HG03571 (cell line): ENCODE results near the gene ZFAND2B.
"Not testable (repeated sequence)": the region's sequence is repeated elsewhere in the genome, so short reads cannot be mapped to it uniquely, and the experiment has no call there.

Source experiments
- ATAC-seq: cut with Tn5 transposase; IDR thresholded peaks from one replicate; pipeline ENCODE4 v1.9.1; 2021; ENCODE audit not compliant: unreplicated experiment

ZFAND2B gene

DNA sequence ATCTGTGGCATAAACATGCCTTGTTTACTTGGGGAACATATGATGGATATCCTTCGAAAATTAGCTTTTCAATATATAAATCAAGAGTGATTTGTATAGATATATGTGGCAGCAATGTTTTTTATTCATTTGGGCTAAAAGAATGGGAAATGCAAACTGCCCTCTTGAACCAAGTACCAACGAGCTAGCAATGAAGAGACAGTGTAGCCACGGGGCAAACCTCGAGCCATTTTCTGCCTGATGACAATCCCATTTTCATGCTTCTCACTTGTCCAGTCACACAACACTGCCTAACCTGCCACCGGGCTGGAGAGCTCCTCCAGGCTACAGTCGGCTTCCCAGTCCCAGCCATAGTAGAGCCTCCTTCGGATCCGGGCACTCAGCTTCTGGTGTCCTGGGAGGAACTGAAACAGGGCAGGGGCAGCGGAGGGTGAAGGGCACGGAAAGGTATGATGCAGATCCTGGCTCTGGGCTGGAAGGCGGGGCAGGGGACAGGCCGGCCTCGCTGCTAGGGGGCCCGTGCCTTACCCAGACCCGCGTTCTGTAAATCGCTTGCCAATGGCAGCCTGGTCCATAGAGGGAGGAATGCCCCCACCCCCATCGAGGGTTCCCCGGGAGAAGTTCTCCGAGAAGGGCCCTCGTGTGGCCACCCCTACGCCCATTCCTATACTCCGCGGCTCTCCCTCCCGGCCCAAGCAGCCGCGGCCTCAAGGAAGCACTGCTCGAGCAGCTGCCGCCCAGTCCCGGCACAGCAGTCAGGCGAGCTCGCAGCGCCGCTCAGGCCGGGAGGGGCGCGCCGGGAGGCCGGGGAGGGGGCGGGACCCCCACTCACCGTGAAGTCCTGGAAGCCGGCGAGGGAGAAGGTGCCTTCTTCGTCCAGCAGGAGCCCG is 30.4 kb upstream of the ZFAND2B start:
- peak; percentile 21 for ATAC-seq

DNA sequence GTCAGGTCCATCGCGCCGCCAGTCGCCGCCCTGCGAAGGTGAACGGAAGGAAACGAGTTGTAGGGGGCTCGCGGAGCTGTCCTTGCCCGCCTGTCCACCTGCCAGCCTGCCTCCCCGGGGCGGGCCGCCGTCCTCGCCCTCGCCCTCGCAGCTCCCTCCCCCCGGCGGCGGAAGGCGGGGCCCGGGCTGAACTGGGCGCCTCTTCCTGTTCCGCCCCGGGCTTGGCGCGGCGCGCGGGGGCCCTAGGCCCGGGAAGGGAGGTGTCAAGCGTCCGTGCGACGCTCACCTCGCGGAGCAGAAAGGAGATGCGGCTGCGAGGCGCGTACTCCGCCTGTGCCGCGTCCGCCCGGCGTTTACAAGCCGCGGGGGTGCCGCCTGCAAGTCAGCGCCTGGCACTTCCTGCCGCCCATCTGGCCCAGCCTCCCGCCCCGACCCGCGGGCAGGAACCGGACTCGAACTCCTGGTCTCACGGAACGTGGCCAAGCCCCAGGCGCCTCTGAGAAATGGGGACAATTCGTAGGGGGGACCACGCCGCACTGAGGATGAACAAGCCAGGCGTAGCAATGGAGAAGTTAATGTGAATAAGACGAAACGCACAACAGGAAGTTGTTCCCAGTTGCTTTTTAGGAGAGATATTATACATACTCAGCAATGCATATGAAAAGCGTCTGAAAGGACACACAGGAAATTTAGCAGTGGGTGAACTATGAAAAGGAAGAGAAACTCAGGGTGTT is 29.6 kb upstream of the ZFAND2B start, which contains the start of gene CNPPD1:
Gene CNPPD1, minus strand, starts transcription at position 108 of the 734 bp plus-strand sequence. Its CDS starts 97 bp downstream, at position 11.
- peak; percentile 65 for ATAC-seq

- ATAC-seq = peak; percentile 37
These were observed 28.8 kb upstream of the ZFAND2B start, which contains the start of gene RETREG2 for GRCh38 chr2:219177552-219178376. Gene RETREG2 (plus strand): TSS chr2:219178275. CDS start chr2:219178353, 78 bp downstream.

DNA sequence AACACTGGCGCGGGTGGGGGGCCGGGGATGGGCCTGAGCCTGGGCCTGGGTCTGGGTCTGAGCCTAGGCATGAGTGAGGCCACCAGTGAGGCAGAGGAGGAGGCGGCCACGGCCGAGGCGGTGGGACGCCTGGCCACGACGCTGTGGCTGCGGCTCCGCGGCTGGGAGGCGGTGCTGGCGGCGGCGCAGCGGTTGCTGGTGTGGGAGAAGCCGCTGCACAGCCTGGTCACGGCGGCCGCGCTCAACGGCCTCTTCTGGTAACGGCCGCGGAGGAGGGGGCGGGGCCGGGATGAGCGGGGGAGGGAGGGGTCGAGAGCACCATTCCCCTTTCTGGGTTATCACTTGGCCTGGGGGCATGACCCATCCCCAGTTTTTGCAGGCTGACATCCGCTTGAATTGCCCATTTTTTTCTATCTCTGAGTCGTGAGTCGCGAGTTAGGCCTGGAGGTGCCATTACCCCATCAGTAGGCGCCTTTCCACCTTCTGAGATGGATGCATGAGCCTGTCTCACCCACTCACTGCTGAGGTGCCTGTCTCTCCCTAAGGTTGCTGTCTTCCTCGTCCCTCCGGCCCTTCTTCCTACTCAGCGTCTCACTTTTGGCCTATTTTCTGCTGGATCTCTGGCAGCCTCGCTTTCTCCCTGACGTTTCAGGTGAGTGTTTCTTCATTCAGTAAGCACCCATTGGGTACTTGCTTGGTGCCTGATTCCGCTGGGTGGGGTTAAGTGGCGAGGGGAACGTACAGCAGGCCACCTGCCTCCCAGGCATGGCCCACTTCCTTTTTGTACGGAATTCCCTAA is 28.0 kb upstream of the ZFAND2B start:
- ATAC-seq = peak; percentile 15

GRCh38 chr2:219179601-219180465 is 26.7 kb upstream of the ZFAND2B start:
- ATAC-seq = no peak

- ATAC-seq = no peak
These were observed 25.6 kb upstream of the ZFAND2B start for GRCh38 chr2:219180961-219181360.

GRCh38 chr2:219181531-219181930 is 25.1 kb upstream of the ZFAND2B start:
- ATAC-seq = no peak

- ATAC-seq = no peak
These were observed 24.0 kb upstream of the ZFAND2B start for GRCh38 chr2:219182331-219183150.

- ATAC-seq = no peak
These were observed 23.3 kb upstream of the ZFAND2B start for GRCh38 chr2:219183151-219183772.

- no peak for ATAC-seq
These were observed 22.5 kb upstream of the ZFAND2B start for GRCh38 chr2:219184121-219184520.

DNA sequence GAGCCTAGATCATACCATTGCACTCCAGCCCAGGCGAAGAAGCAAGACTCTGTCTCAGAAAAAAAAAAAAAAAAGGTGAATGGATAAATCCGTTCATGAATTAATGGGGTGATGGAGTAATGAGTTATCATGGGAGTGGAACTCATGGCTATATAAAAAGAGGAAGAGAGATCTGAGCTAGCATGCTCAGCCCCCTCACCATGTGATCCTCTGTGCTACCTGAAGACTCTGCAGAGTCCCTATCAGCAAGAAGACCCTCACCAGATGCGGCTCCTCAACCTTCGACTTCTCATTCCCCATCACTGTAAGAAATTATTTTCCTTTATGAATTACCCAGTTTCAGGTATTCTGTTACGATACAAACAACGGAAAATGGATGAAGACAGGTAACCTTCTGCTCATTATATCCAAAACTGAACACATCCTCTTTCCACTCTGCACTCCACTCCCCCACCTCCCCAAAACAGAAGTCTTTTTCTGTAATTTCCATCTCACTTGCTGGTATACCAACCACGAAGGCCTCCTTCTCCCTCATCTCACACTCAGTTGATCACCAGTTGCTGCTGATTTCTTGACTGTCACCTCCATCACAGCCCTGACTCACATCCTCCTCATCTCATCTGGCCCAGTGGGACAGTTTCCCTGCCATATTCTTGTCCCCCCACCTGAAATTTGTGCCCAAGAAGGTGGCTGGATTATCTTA is 19.7 kb upstream of the ZFAND2B start:
- no peak for ATAC-seq

DNA sequence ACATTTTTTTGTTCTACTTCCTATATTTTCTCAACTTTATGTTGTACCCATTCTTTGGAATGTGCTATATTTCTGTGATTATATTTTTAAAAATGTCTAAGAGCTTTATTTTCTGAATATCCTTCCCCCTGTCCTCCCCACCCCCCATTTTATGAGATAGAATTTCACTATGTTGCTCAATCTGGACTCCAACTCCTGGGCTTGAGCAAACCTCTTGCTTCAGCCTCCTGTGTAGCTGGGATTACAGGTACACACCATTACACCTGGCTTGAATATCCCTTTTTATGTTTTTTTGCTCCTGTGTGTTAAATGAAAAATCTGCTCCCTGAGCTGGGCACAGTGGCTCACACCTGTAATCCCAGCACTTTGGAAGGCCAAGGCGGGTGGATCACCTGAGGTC is 9.2 kb upstream of the ZFAND2B start:
- ATAC-seq = no peak

GRCh38 chr2:219198974-219199373 is 7.6 kb upstream of the ZFAND2B start:
- ATAC-seq = no peak

- no peak for ATAC-seq
These were observed 6.9 kb upstream of the ZFAND2B start for GRCh38 chr2:219199470-219200211.

DNA sequence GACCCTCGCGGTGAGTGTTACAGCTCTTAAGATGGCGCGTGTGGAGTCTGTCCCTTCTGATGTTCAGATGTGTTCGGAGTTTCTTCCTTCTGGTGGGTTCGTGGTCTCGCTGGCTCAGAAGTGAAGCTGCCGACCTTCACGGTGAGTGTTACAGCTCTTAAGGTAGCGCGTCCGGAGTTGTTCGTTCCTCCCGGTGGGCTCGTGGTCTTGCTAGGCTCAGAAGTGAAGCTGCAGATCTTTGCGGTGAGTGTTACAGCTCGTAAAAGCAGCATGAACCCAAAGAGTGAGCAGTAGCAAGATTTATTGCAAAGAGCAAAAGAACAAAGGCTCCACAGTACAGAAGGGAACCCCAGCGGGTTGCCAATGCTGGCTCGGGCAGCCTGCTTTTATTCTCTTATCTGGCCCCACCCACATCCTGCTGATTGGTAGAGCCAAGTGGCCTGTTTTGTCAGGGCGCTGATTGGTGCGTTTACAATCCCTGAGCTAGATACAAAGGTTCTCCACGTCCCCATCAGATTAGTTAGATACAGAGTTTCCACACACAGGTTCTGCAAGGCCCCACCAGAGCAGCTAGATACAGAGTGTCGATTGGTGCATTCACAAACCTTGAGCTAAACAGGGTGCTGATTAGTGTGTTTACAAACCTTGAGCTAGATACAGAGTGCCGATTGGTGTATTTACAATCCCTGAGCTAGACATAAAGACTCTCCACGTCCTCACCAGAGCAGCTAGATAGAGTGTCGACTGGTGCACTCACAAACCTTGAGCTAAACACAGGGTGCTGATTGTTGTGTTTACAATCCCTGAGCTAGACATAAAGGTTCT is 5.9 kb upstream of the ZFAND2B start:
- ATAC-seq = not testable (repeated sequence)

DNA sequence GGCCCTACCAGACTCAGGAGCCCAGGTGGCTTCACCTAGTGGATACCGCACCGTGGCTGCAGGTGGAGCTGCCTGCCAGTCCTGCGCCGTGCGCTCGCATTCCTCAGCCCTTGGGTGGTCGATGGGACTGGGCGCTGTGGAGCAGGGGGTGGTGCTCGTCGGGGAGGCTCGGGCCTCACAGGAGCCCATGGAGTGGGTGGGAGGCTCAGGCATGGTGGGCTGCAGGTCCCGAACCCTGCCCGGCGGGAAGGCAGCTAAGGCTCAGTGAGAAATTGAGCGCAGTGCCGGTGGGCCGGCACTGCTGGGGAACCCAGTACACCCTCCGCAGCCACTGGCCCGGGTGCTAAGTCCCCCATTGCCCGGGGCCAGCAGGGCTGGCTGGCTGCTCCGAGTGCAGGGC is 5.3 kb upstream of the ZFAND2B start:
- not testable (repeated sequence) for ATAC-seq
